ENCODE measurements around the gene WHRN.

The WHRN gene

GRCh38 chr9:114412048-114412683 is 93.1 kb downstream of the WHRN start:
- Histone ChIP-seq H3K36me3 (ENCODE audit: control insufficient read depth in 5 of 5, insufficient read depth in 5 of 5, low read length in 5 of 5) (no peaks in the 10 kb centered on the region), H3K9me3 (ENCODE audit: control insufficient read depth in 5 of 5, low read length in 5 of 5) (no peaks in the 10 kb centered on the region), H3K4me3 (ENCODE audit: low read depth in 1 of 5, low read length in 5 of 5) (no peak overlapping the region), H3K9ac (ENCODE audit: low read length in 5 of 5) (no peak overlapping the region), H3K27ac (ENCODE audit: low read depth, low read length) (no peak overlapping the region), H3K4me1 (ENCODE audit: control insufficient read depth in 5 of 5, insufficient read depth in 5 of 5, low read length in 5 of 5) (peaks cover 0 to 4% (median 0%) of the 10 kb centered on the region in 5 donors), H3K27me3 (ENCODE audit: control insufficient read depth in 5 of 5, insufficient read depth in 4 of 5, low read length in 5 of 5) (no peaks in the 10 kb centered on the region)

DNA sequence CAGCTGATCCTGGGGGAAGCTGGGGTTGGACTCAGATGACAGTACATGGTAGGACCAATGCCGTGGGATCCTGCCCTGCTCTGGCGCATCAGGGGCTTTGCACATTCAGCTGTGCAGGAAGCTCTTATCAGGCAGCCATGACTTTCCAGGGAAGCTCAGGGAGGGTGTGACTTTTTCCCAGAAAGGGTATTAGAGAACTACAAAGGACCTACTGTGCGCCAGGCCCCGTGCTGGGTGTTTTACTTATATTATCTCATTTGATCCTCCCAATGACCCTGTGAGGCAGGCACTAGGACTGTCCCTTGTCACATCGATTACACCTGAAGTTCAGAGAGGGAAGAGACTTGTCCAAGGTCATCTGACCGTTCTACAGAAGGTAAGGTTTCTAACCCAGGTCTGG is 93.8 kb downstream of the WHRN start:
- Histone ChIP-seq H3K9ac (ENCODE audit: low read length in 5 of 5) (no peak overlapping the region), H3K4me3 (ENCODE audit: low read depth in 1 of 5, low read length in 5 of 5) (no peak overlapping the region), H3K36me3 (ENCODE audit: control insufficient read depth in 5 of 5, insufficient read depth in 5 of 5, low read length in 5 of 5) (no peaks in the 10 kb centered on the region), H3K9me3 (ENCODE audit: control insufficient read depth in 5 of 5, low read length in 5 of 5) (no peaks in the 10 kb centered on the region), H3K27me3 (ENCODE audit: control insufficient read depth in 5 of 5, insufficient read depth in 4 of 5, low read length in 5 of 5) (no peaks in the 10 kb centered on the region), H3K27ac (ENCODE audit: low read depth, low read length) (no peak overlapping the region), H3K4me1 (ENCODE audit: control insufficient read depth in 5 of 5, insufficient read depth in 5 of 5, low read length in 5 of 5) (peaks cover 0 to 4% (median 0%) of the 10 kb centered on the region in 5 donors)

DNA sequence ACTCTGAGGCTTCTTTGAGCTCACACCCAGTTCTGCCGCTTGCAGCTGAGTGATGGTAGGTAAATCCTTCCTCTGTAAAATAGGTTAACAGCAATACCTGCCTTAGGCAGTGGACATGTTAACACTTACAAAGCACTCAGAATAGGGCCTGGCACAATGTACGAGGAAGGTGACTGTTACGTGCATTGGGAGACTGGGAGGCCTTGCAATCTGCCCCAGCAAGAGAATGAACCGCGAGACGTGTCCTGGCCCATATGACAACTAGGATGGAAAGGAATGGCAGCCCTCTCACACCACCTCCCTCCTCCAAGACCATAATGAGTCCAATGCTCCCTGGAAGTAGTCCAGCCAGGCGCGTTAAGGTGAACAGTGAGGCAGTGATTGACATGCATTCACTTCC is 94.4 kb downstream of the WHRN start:
- no peaks in the 10 kb centered on the region for H3K27me3 ChIP-seq (ENCODE audit: control insufficient read depth in 5 of 5, insufficient read depth in 4 of 5, low read length in 5 of 5)
- H3K4me1 ChIP-seq (ENCODE audit: control insufficient read depth in 5 of 5, insufficient read depth in 5 of 5, low read length in 5 of 5), result peaks cover 0 to 4% (median 0%) of the 10 kb centered on the region in 5 donors
- H3K27ac ChIP-seq (ENCODE audit: low read depth, low read length), result no peak overlapping the region
- H3K4me3 ChIP-seq (ENCODE audit: low read depth in 1 of 5, low read length in 5 of 5), result no peak overlapping the region
- H3K9ac ChIP-seq (ENCODE audit: low read length in 5 of 5), result no peak overlapping the region
- no peaks in the 10 kb centered on the region for H3K9me3 ChIP-seq (ENCODE audit: control insufficient read depth in 5 of 5, low read length in 5 of 5)
- no peaks in the 10 kb centered on the region for H3K36me3 ChIP-seq (ENCODE audit: control insufficient read depth in 5 of 5, insufficient read depth in 5 of 5, low read length in 5 of 5)

DNA sequence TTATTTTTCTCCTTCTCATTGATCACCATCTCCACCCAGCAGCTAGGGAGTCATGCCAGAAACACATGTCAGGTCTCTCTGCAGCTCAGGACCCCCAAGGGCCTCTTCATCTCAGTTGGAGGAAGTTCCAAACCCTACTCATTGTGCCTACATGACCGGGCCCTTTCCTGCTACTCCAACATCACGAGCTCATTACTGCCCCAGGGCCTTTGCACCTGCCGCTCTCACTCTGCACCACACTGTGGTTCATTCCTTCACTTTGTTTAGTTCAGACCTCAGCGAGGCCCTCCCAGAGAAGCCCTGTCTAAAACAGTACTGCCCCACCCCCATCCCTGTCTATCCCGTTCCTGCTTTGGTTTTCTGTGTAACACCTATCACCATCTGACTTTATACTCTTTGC is 95.4 kb downstream of the WHRN start:
- Histone ChIP-seq H3K36me3 (ENCODE audit: control insufficient read depth in 5 of 5, insufficient read depth in 5 of 5, low read length in 5 of 5) (no peaks in the 10 kb centered on the region), H3K9ac (ENCODE audit: low read length in 5 of 5) (no peak overlapping the region), H3K4me3 (ENCODE audit: low read depth in 1 of 5, low read length in 5 of 5) (no peak overlapping the region), H3K9me3 (ENCODE audit: control insufficient read depth in 5 of 5, low read length in 5 of 5) (no peaks in the 10 kb centered on the region), H3K27me3 (ENCODE audit: control insufficient read depth in 5 of 5, insufficient read depth in 4 of 5, low read length in 5 of 5) (no peaks in the 10 kb centered on the region), H3K4me1 (ENCODE audit: control insufficient read depth in 5 of 5, insufficient read depth in 5 of 5, low read length in 5 of 5) (peaks cover 0 to 4% (median 0%) of the 10 kb centered on the region in 5 donors), H3K27ac (ENCODE audit: low read depth, low read length) (no peak overlapping the region)

GRCh38 chr9:114409103-114409780 is 96.0 kb downstream of the WHRN start:
- no peaks in the 10 kb centered on the region for H3K27me3 ChIP-seq (ENCODE audit: control insufficient read depth in 5 of 5, insufficient read depth in 4 of 5, low read length in 5 of 5)

DNA sequence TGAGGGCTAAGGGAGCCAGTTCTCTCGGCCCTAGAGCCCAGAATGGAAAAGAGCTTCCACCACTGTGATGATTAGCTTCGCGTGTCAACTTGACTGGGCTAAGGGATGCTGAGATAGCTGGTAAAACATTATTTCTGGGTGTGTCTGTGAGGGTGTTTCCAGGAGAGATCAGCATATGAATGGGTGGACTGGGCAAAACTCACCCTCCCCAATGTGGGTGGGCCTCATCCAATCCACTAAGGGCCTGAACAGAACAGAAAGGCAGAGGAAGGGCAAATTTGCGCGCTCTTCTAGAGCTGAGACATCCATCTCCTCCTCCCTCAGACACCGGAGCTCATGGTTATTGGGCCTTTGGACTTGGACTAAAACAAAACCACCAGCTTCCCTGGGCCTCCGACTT is 96.6 kb downstream of the WHRN start:
- Histone ChIP-seq H3K36me3 (ENCODE audit: control insufficient read depth in 5 of 5, insufficient read depth in 5 of 5, low read length in 5 of 5) (no peaks in the 10 kb centered on the region), H3K9ac (ENCODE audit: low read length in 5 of 5) (no peak overlapping the region), H3K27me3 (ENCODE audit: control insufficient read depth in 5 of 5, insufficient read depth in 4 of 5, low read length in 5 of 5) (no peaks in the 10 kb centered on the region), H3K9me3 (ENCODE audit: control insufficient read depth in 5 of 5, low read length in 5 of 5) (no peaks in the 10 kb centered on the region), H3K4me1 (ENCODE audit: control insufficient read depth in 5 of 5, insufficient read depth in 5 of 5, low read length in 5 of 5) (peaks cover 0 to 3% (median 0%) of the 10 kb centered on the region in 5 donors), H3K4me3 (ENCODE audit: low read depth in 1 of 5, low read length in 5 of 5) (no peak overlapping the region), H3K27ac (ENCODE audit: low read depth, low read length) (no peak overlapping the region)

More at GRCh38 chr9:114409103-114409780, 96.0 kb downstream of the WHRN start:
- no peaks in the 10 kb centered on the region for H3K9me3 ChIP-seq (ENCODE audit: control insufficient read depth in 5 of 5, low read length in 5 of 5)
- H3K9ac ChIP-seq (ENCODE audit: low read length in 5 of 5), result no peak overlapping the region
- no peaks in the 10 kb centered on the region for H3K36me3 ChIP-seq (ENCODE audit: control insufficient read depth in 5 of 5, insufficient read depth in 5 of 5, low read length in 5 of 5)
- H3K4me1 ChIP-seq (ENCODE audit: control insufficient read depth in 5 of 5, insufficient read depth in 5 of 5, low read length in 5 of 5), result peaks cover 0 to 3% (median 0%) of the 10 kb centered on the region in 5 donors
- H3K4me3 ChIP-seq (ENCODE audit: low read depth in 1 of 5, low read length in 5 of 5), result no peak overlapping the region
- no peak overlapping the region for H3K27ac ChIP-seq (ENCODE audit: low read depth, low read length)

DNA sequence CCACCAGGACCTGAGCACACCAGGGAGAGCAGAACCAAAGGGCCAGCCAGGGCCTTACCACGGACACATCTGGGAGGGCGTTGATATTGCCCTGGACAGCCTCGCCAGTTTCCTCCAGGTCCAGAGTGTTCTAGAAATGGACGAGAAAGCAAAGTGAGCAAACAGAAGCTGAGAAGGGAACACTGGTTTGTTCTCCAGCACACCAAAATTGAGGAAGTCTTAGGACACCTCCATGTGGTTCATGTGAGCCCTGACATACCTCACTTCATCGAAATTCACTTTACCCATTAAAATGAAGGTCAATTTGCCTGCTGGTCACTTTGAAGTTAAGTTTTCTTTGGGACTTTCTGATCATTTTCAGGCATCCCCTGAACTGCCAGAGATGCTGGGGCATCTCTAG is 97.4 kb downstream of the WHRN start:
- Histone ChIP-seq H3K4me1 (ENCODE audit: control insufficient read depth in 5 of 5, insufficient read depth in 5 of 5, low read length in 5 of 5) (peaks cover 0 to 3% (median 0%) of the 10 kb centered on the region in 5 donors), H3K36me3 (ENCODE audit: control insufficient read depth in 5 of 5, insufficient read depth in 5 of 5, low read length in 5 of 5) (peaks cover 0 to under 1% (median 0%) of the 10 kb centered on the region in 5 donors), H3K4me3 (ENCODE audit: low read depth in 1 of 5, low read length in 5 of 5) (no peak overlapping the region)

GRCh38 chr9:114406441-114406840 is 98.8 kb downstream of the WHRN start:
- Histone ChIP-seq H3K27me3 (ENCODE audit: control insufficient read depth in 5 of 5, insufficient read depth in 4 of 5, low read length in 5 of 5) (no peaks in the 10 kb centered on the region), H3K27ac (ENCODE audit: low read depth, low read length) (no peak overlapping the region), H3K4me1 (ENCODE audit: control insufficient read depth in 5 of 5, insufficient read depth in 5 of 5, low read length in 5 of 5) (peaks cover 0 to 3% (median 0%) of the 10 kb centered on the region in 5 donors), H3K9ac (ENCODE audit: low read length in 5 of 5) (no peak overlapping the region), H3K9me3 (ENCODE audit: control insufficient read depth in 5 of 5, low read length in 5 of 5) (no peaks in the 10 kb centered on the region), H3K4me3 (ENCODE audit: low read depth in 1 of 5, low read length in 5 of 5) (no peak overlapping the region), H3K36me3 (ENCODE audit: control insufficient read depth in 5 of 5, insufficient read depth in 5 of 5, low read length in 5 of 5) (peaks cover 0 to 2% (median 0%) of the 10 kb centered on the region in 5 donors)

More for the DNA sequence above, 97.4 kb downstream of the WHRN start:
- H3K27me3 ChIP-seq (ENCODE audit: control insufficient read depth in 5 of 5, insufficient read depth in 4 of 5, low read length in 5 of 5), result no peaks in the 10 kb centered on the region
- H3K9ac ChIP-seq (ENCODE audit: low read length in 5 of 5), result no peak overlapping the region
- no peaks in the 10 kb centered on the region for H3K9me3 ChIP-seq (ENCODE audit: control insufficient read depth in 5 of 5, low read length in 5 of 5)
- no peak overlapping the region for H3K27ac ChIP-seq (ENCODE audit: low read depth, low read length)

GRCh38 chr9:114405294-114406034 is 99.8 kb downstream of the WHRN start:
- peaks cover 0 to 3% (median 0%) of the 10 kb centered on the region in 5 donors for H3K4me1 ChIP-seq (ENCODE audit: control insufficient read depth in 5 of 5, insufficient read depth in 5 of 5, low read length in 5 of 5)
- H3K9ac ChIP-seq (ENCODE audit: low read length in 5 of 5), result no peak overlapping the region
- no peak overlapping the region for H3K4me3 ChIP-seq (ENCODE audit: low read depth in 1 of 5, low read length in 5 of 5)
- H3K36me3 ChIP-seq (ENCODE audit: control insufficient read depth in 5 of 5, insufficient read depth in 5 of 5, low read length in 5 of 5), result peaks cover 0 to 2% (median 0%) of the 10 kb centered on the region in 5 donors
- H3K27ac ChIP-seq (ENCODE audit: low read depth, low read length), result no peak overlapping the region
- H3K27me3 ChIP-seq (ENCODE audit: control insufficient read depth in 5 of 5, insufficient read depth in 4 of 5, low read length in 5 of 5), result no peaks in the 10 kb centered on the region
- no peaks in the 10 kb centered on the region for H3K9me3 ChIP-seq (ENCODE audit: control insufficient read depth in 5 of 5, low read length in 5 of 5)

- Histone ChIP-seq H3K4me3 (ENCODE audit: low read depth in 1 of 5, low read length in 5 of 5) (no peak overlapping the region), H3K27me3 (ENCODE audit: control insufficient read depth in 5 of 5, insufficient read depth in 4 of 5, low read length in 5 of 5) (no peaks in the 10 kb centered on the region), H3K9me3 (ENCODE audit: control insufficient read depth in 5 of 5, low read length in 5 of 5) (no peaks in the 10 kb centered on the region), H3K9ac (ENCODE audit: low read length in 5 of 5) (no peak overlapping the region), H3K27ac (ENCODE audit: low read depth, low read length) (no peak overlapping the region), H3K36me3 (ENCODE audit: control insufficient read depth in 5 of 5, insufficient read depth in 5 of 5, low read length in 5 of 5) (peaks cover 0 to 2% (median 0%) of the 10 kb centered on the region in 5 donors), H3K4me1 (ENCODE audit: control insufficient read depth in 5 of 5, insufficient read depth in 5 of 5, low read length in 5 of 5) (peaks cover 0 to 3% (median 0%) of the 10 kb centered on the region in 5 donors)
These were observed 100.7 kb downstream of the WHRN start for GRCh38 chr9:114404531-114404930.
